ENCODE measurements around the gene VPS26A. TPM values are rescaled to one million over a fixed set of nuclear protein-coding genes. Genes with fewer than 3 reads are reported as not detected.

The VPS26A gene
- total RNA-seq, 1 experiment from 2014 or later: 44.7 TPM

DNA sequence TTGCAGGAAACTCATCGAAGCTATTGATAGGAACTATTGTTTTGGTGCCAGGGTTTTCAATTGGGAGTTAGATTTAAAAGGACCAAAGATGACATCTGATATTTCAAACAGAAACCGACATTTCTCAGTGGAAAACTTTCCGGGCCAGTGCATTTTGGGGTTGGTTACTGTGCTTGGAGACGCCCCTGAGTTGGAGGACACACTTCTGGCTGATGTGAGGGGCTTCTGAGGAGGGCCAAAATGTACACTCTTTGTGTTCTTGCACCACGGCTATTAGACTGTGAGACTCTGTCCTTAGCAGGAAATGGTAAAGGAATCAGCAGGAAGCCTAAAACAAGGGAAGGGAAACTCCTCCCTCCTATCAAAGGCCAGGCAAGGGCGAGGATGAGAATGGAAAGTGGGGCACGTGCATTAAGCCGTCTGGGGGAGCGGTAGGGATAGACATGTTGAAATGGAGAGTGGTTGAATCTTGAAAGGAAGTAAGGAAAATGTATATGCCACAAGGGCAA, 37.9 kb upstream of the VPS26A start:
- peaks cover 3% of the 10 kb centered on the region; the same call in 1 of the 2 replicates for H3K36me3 ChIP-seq (ENCODE audit: low read depth, low read length)
- no TSS peak for BruUV-seq (replicated peaks)
- CTCF ChIA-PET: no interaction called here
- no peak overlapping the region for H3K27ac ChIP-seq (ENCODE audit: low read length)
- H2AFZ ChIP-seq (ENCODE audit: low read length): peak overlapping the region; percentile 69
- ATAC-seq (no peak), DNase-seq (peak; percentile 37)
- peaks cover 31% of the 10 kb centered on the region for H3K79me2 ChIP-seq (ENCODE audit: low read length)
- no peak overlapping the region for H3K4me3 ChIP-seq (ENCODE audit: low read length)
- H3K9me3 ChIP-seq (ENCODE audit: low read length): no peaks in the 10 kb centered on the region
- no peak for TF ChIP-seq EZH2phosphoT487 (IDR thresholded peaks at IDR 0.05; ENCODE audit: borderline replicate concordance, low read length)
- POLR2A ChIA-PET (ENCODE audit: unreplicated experiment): no interaction called here
- H4K20me1 ChIP-seq (ENCODE audit: low read length): no peaks in the 10 kb centered on the region
- H3K27me3 ChIP-seq (ENCODE audit: low read length): no peaks in the 10 kb centered on the region
- H3K4me1 ChIP-seq (ENCODE audit: insufficient read depth, low read length): peaks cover 39% of the 10 kb centered on the region
- H3F3A ChIP-seq (ENCODE audit: low read length, unreplicated experiment): peaks cover 7% of the 10 kb centered on the region
- intact Hi-C loops (cut with micrococcal nuclease): no loop called here
- H3K9me2 ChIP-seq (replicated peaks; ENCODE audit: low read length): no peaks in the 10 kb centered on the region
- peak overlapping the region; percentile 27 for H3K4me2 ChIP-seq (ENCODE audit: low read length)
- H3K9ac ChIP-seq (ENCODE audit: low read length): peak overlapping the region; percentile 7; the same call in 1 of the 2 replicates

DNA sequence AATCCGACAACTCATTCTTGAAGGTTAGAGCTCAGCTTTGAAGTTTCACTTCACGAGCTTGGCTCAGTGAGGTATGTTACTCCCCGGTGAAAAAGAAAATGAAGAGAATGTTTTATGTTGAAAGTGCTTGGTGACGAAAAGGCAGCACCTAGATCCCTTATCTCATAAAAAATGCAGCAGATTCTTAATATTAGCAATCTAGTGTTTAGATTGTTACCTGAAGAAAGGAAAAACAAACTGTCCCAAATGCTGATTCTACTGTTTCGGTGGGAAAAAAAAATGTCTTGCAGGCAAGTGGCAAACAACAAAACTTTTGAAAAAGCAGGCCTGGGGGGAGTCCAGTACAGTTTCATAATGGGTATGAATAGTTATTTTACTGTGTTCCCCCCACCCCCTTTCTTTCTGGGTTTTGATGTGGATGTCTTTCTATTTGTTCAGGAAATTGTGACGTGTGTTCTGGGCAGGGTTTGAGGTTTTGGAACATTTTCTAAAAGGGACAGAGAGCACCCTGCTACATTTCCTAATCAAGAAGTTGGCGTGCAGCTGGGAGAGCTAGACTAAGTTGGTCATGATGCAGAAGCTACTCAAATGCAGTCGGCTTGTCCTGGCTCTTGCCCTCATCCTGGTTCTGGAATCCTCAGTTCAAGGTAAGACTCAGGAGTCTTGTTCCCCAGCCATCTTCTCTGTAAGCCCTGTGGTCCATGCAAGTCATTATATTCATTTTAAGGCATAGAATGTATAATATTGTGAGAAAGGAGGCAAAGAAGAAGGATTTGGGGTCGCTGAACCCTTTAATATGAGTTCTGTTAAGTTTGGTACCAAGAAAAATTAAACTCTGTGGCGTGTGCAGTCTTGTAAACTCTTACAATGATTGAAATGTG, 36.1 kb upstream of the VPS26A start, which contains the start of gene SRGN:
TSS of gene SRGN (plus strand) at position 514 of the 881 bp plus-strand sequence. CDS start at position 569, 55 bp downstream.
- peaks cover 48% of the 10 kb centered on the region for H3K79me2 ChIP-seq (ENCODE audit: low read length)
- ChIA-PET CTCF (interaction anchor here (0.6 to 0.7 kb wide), 4 partner anchors 83 to 275 kb away, joined by 3 to 9 read pairs (median 6); no protein-coding TSS in a partner anchor), POLR2A (ENCODE audit: unreplicated experiment) (interaction anchor here (0.7 kb wide), 1 partner anchor 17 kb away, joined by 18 read pairs; no protein-coding TSS in a partner anchor)
- peaks cover 7% of the 10 kb centered on the region for H3F3A ChIP-seq (ENCODE audit: low read length, unreplicated experiment)
- H2AFZ ChIP-seq (ENCODE audit: low read length): peak within 1 kb of the TSS; percentile 54
- H3K4me3 ChIP-seq (ENCODE audit: low read length): peak within 1 kb of the TSS; percentile 72
- DNase-seq (peak; percentile 99), ATAC-seq (peak; percentile 66)
- H3K27ac ChIP-seq (ENCODE audit: low read length): peak within 1 kb of the TSS; percentile 77
- TF ChIP-seq, protein P1, sequence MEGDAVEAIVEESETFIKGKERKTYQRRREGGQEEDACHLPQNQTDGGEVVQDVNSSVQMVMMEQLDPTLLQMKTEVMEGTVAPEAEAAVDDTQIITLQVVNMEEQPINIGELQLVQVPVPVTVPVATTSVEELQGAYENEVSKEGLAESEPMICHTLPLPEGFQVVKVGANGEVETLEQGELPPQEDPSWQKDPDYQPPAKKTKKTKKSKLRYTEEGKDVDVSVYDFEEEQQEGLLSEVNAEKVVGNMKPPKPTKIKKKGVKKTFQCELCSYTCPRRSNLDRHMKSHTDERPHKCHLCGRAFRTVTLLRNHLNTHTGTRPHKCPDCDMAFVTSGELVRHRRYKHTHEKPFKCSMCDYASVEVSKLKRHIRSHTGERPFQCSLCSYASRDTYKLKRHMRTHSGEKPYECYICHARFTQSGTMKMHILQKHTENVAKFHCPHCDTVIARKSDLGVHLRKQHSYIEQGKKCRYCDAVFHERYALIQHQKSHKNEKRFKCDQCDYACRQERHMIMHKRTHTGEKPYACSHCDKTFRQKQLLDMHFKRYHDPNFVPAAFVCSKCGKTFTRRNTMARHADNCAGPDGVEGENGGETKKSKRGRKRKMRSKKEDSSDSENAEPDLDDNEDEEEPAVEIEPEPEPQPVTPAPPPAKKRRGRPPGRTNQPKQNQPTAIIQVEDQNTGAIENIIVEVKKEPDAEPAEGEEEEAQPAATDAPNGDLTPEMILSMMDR (conservative IDR thresholded peaks at IDR 0.05; ENCODE audit: low read depth, low read length): no peak
- TF ChIP-seq EZH2phosphoT487 (IDR thresholded peaks at IDR 0.05; ENCODE audit: borderline replicate concordance, low read length) (no peak), EZH2 (IDR thresholded peaks at IDR 0.05; ENCODE audit: low read length, unreplicated experiment) (no peak)
- no peaks in the 10 kb centered on the region for H3K9me3 ChIP-seq (ENCODE audit: low read length)
- H3K9ac ChIP-seq (ENCODE audit: low read length): peak within 1 kb of the TSS; percentile 70
- no peaks in the 10 kb centered on the region for H4K20me1 ChIP-seq (ENCODE audit: low read length)
- H3K4me2 ChIP-seq (ENCODE audit: low read length): peak within 1 kb of the TSS; percentile 82
- H3K9me2 ChIP-seq (replicated peaks; ENCODE audit: low read length): no peaks in the 10 kb centered on the region
- intact Hi-C loops (cut with micrococcal nuclease): loop anchor here (1.0 kb wide), 2 partner anchors 27 to 100 kb away; partner anchors contain the start of gene KIFBP
- peaks cover 6% of the 10 kb centered on the region for H3K36me3 ChIP-seq (ENCODE audit: low read depth, low read length)
- H3K4me1 ChIP-seq (ENCODE audit: insufficient read depth, low read length): peaks cover 52% of the 10 kb centered on the region
- BruUV-seq (replicated peaks): no TSS peak
- no peaks in the 10 kb centered on the region for H3K27me3 ChIP-seq (ENCODE audit: low read length)

DNA sequence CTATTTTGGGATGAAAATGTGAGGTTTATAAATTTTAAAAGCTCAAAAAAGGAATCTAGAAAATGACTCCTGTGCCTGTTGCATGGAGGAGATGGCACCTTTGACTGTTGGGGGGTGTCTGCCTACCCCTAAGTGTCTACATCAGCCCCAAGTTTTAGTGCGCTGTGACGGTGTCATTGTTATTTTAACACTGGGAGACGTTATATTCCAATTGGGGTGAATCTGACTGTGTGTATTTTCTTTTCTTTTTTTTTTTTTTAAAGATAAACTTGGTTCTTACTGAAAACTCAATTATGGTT, 35.6 kb upstream of the VPS26A start:
- TF ChIP-seq, protein P1 (conservative IDR thresholded peaks at IDR 0.05; ENCODE audit: low read depth, low read length): no peak
- TF ChIP-seq EZH2 (IDR thresholded peaks at IDR 0.05; ENCODE audit: low read length, unreplicated experiment): no peak
- TF ChIP-seq EZH2phosphoT487 (IDR thresholded peaks at IDR 0.05; ENCODE audit: borderline replicate concordance, low read length): no peak
- no peaks in the 10 kb centered on the region for H3K27me3 ChIP-seq (ENCODE audit: low read length)
- H3F3A ChIP-seq (ENCODE audit: low read length, unreplicated experiment): peaks cover 7% of the 10 kb centered on the region
- H3K79me2 ChIP-seq (ENCODE audit: low read length): peaks cover 54% of the 10 kb centered on the region
- peak overlapping the region; percentile 82 for H3K4me2 ChIP-seq (ENCODE audit: low read length)
- H4K20me1 ChIP-seq (ENCODE audit: low read length): no peaks in the 10 kb centered on the region; the same call in 1 of the 2 replicates
- 0 out of 2 replicates have a peak, but pooled peaks have one; percentile 2 for ATAC-seq
- intact Hi-C loops (cut with micrococcal nuclease): loop anchor here (1.0 kb wide), 2 partner anchors 27 to 100 kb away; partner anchors contain the start of gene KIFBP
- H3K4me1 ChIP-seq (ENCODE audit: insufficient read depth, low read length): peaks cover 56% of the 10 kb centered on the region
- H3K9ac ChIP-seq (ENCODE audit: low read length): peak overlapping the region; percentile 70
- H3K9me2 ChIP-seq (replicated peaks; ENCODE audit: low read length): no peaks in the 10 kb centered on the region
- peak overlapping the region; percentile 77 for H3K27ac ChIP-seq (ENCODE audit: low read length)
- ChIA-PET CTCF (no interaction called here), POLR2A (ENCODE audit: unreplicated experiment) (interaction anchor here (0.7 kb wide), 1 partner anchor 17 kb away, joined by 18 read pairs; no protein-coding TSS in a partner anchor)
- H3K9me3 ChIP-seq (ENCODE audit: low read length): no peaks in the 10 kb centered on the region
- no peak for DNase-seq
- peaks cover 6% of the 10 kb centered on the region for H3K36me3 ChIP-seq (ENCODE audit: low read depth, low read length)
- H3K4me3 ChIP-seq (ENCODE audit: low read length): peak overlapping the region; percentile 72
- peak overlapping the region; percentile 54; the same call in 1 of the 2 replicates for H2AFZ ChIP-seq (ENCODE audit: low read length)
- BruUV-seq (replicated peaks): TSS peak; percentile 87

Data from PC-3 (cell line).